Upper lobe of left lung (tissue), 4 donors: ENCODE measurements around the gene FLT1.

Experiments
- POLR2A ChIP-seq, 4 donors: fragments of 450-650 bp; IDR thresholded peaks; one replicate each; pipeline ENCODE4 v1.5.1; 2016 to 2017; ENCODE audit warnings: antibody characterized with exemption in 4 of 4, mild to moderate bottlenecking in 2 of 4
- TF ChIP-seq, protein P1 (sequence below), 6 experiments: fragments of 450-650 bp in 4 of 6; fragments of 200-600 bp in 2 of 6; sonication (generic) in 2 of 6; IDR thresholded peaks; one replicate each; pipeline ENCODE4 v1.5.1; 2016 to 2019; ENCODE audit warnings: antibody characterized with exemption in 6 of 6

DNA sequence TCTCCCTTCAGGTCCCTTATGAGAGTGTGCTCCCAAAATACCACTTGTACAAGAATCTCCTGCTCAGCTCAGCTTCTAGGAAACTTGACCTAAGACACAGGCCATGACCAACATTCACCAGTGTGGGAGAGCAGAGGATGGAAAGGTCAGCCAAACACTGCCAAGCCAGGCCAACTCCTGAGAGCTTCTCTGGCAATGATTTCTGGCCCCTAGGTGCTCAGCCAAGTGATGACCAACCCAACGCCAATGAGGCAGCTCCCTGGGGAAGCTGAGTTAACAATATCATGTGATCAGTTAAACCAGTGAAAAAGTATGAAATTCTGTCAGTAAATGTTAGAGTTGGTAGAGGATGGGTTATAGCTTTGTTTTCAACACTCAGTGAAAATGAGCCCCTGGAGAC, 49.1 kb upstream of the FLT1 start:
- no peak for TF ChIP-seq POLR2A (IDR thresholded peaks at IDR 0.05)
- TF ChIP-seq, protein P1, sequence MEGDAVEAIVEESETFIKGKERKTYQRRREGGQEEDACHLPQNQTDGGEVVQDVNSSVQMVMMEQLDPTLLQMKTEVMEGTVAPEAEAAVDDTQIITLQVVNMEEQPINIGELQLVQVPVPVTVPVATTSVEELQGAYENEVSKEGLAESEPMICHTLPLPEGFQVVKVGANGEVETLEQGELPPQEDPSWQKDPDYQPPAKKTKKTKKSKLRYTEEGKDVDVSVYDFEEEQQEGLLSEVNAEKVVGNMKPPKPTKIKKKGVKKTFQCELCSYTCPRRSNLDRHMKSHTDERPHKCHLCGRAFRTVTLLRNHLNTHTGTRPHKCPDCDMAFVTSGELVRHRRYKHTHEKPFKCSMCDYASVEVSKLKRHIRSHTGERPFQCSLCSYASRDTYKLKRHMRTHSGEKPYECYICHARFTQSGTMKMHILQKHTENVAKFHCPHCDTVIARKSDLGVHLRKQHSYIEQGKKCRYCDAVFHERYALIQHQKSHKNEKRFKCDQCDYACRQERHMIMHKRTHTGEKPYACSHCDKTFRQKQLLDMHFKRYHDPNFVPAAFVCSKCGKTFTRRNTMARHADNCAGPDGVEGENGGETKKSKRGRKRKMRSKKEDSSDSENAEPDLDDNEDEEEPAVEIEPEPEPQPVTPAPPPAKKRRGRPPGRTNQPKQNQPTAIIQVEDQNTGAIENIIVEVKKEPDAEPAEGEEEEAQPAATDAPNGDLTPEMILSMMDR (IDR thresholded peaks at IDR 0.05) = no peak
